ENCODE measurements around the gene FNBP1. TPM values are rescaled to one million over a fixed set of nuclear protein-coding genes. Genes with fewer than 3 reads are reported as not detected.

The FNBP1 gene
- total RNA-seq, 4 donors from 2014 or later = 13.3 to 30.0 (median 17.9) TPM

DNA sequence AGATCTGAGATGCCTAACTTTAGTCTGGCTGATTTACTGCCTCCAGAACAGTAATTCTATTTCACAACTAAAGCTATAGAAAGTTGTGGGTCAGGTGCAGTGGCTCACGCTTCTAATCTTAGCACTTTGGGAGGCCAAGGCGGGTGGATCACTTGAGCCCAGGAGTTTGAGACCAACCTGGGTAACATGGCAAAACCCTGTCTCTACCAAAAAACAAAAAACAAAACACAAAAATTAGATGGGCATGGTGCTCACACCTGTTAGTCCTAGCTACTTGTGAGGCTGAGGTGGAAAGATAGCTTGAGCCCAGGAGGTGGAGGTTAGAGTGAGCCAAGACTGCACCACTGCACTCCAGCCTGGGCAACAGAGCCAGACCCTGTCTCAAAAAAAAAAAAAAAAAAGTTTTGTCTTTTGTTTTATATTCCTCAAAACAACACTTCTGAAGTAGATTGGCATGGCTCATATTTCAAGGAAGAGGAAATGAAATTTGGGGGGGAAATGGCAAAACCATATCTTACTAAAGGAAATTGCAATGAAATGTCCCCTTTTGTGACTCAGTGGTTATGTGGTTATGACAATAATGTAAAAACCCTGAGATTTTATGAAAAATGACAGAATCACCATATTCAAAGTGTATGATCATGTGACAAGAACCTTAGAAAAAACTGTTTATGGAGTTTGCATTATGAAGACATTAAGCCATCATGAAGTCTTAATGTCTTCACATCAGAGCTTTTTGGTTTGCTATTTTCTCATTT lies 16.2 kb downstream of the FNBP1 start:
- no peak overlapping the region for H3K4me3 ChIP-seq
- peaks cover 54 to 88% of the 10 kb centered on the region in 2 donors for H3K4me1 ChIP-seq
- ATAC-seq (peak; percentile 87 to 91), DNase-seq (peak; percentile 46 to 67)
- no peaks in the 10 kb centered on the region for H3K9me3 ChIP-seq
- H3K27me3 ChIP-seq = no peaks in the 10 kb centered on the region
- in situ Hi-C loops (cut with MboI; ENCODE audit: low sequenced_read_pairs in 4 of 4) = no loop called here
- intact Hi-C loops (cut with DNase I; ENCODE audit: low total_unique reads) = loop anchor here (2.0 kb wide), 1 partner anchor 16 kb away; the partner anchor contains the start of gene FNBP1
- TF ChIP-seq, protein P1, sequence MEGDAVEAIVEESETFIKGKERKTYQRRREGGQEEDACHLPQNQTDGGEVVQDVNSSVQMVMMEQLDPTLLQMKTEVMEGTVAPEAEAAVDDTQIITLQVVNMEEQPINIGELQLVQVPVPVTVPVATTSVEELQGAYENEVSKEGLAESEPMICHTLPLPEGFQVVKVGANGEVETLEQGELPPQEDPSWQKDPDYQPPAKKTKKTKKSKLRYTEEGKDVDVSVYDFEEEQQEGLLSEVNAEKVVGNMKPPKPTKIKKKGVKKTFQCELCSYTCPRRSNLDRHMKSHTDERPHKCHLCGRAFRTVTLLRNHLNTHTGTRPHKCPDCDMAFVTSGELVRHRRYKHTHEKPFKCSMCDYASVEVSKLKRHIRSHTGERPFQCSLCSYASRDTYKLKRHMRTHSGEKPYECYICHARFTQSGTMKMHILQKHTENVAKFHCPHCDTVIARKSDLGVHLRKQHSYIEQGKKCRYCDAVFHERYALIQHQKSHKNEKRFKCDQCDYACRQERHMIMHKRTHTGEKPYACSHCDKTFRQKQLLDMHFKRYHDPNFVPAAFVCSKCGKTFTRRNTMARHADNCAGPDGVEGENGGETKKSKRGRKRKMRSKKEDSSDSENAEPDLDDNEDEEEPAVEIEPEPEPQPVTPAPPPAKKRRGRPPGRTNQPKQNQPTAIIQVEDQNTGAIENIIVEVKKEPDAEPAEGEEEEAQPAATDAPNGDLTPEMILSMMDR (IDR thresholded peaks at IDR 0.05 in 4 of 5, conservative IDR thresholded peaks at IDR 0.05 in 1 of 5) = no peak
- TF ChIP-seq POLR2A (IDR thresholded peaks at IDR 0.05) = peak in 1 of 2 donors; percentile 9
- no peaks in the 10 kb centered on the region for H3K36me3 ChIP-seq
- H3K27ac ChIP-seq = peak overlapping the region; percentile 51 to 83 (median 73)

DNA sequence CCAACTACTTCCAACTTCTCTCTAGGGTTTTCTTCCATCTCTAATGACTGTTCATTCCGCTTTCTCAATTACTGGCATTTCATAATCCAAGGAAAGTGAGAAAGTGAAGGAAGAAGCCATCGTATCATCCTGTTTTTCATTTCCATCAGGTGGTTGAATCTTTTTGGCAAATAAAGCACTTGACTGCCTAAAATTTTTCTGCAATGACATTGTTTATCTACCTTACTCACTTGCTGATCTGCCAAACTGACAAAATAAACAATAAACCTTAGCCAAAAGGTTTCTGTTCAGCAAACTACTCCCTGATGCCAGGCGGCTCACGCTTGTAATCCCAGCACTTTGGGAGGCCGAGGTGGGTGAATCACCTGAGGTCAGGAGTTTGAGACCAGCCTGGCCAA lies 18.4 kb downstream of the FNBP1 start:
- Histone ChIP-seq H3K27ac (peak overlapping the region in 3 of 4 donors; percentile 37 to 83 (median 68)), H3K4me1 (peaks cover 60 to 93% of the 10 kb centered on the region in 2 donors), H3K9me3 (no peaks in the 10 kb centered on the region), H3K4me3 (no peak overlapping the region), H3K27me3 (no peaks in the 10 kb centered on the region), H3K36me3 (no peaks in the 10 kb centered on the region)
- intact Hi-C loops (cut with DNase I; ENCODE audit: low total_unique reads) = no loop called here
- no peak for DNase-seq
- ATAC-seq = no peak
- in situ Hi-C loops (cut with MboI; ENCODE audit: low sequenced_read_pairs in 4 of 4) = no loop called here
- TF ChIP-seq, protein P1 (IDR thresholded peaks at IDR 0.05 in 4 of 5, conservative IDR thresholded peaks at IDR 0.05 in 1 of 5) = no peak

DNA sequence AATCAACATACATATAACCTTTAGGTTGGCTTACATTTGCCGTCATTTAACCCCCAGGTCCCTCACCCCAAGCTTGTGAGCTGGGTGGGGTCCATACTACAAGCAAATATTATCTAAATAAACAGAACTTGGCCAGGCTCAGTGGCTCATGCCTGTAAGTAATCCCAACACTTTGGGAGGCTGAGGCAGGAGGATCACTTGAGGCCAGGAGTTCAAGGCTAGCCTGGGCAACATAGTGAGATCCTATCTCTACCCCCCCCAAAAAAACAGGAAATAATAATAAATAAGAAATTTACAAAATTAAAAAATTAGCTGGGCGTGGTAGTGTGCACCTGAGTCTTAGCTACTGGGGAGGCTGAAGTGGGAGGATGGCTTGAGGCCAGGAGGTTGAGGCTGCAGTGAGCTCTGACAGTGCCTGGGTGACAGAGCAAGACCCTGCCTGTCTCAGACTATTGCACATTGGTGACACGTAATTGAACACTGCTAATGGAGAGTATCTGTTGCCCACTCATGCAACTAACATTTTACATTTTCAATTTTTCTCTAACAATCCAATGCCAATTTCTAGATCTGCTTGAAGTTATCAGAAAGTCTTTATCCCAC lies 18.9 kb downstream of the FNBP1 start:
- in situ Hi-C loops (cut with MboI; ENCODE audit: low sequenced_read_pairs in 4 of 4) = no loop called here
- intact Hi-C loops (cut with DNase I; ENCODE audit: low total_unique reads) = no loop called here
- H3K27ac ChIP-seq = peak overlapping the region; percentile 25 to 83 (median 70)
- H3K4me3 ChIP-seq = no peak overlapping the region
- H3K4me1 ChIP-seq = peaks cover 55 to 88% of the 10 kb centered on the region in 2 donors
- TF ChIP-seq, protein P1 (IDR thresholded peaks at IDR 0.05 in 4 of 5, conservative IDR thresholded peaks at IDR 0.05 in 1 of 5) = no peak
- no peak for ATAC-seq
- H3K9me3 ChIP-seq = no peaks in the 10 kb centered on the region
- DNase-seq = no peak
- H3K27me3 ChIP-seq = no peaks in the 10 kb centered on the region
- no peaks in the 10 kb centered on the region for H3K36me3 ChIP-seq

DNA sequence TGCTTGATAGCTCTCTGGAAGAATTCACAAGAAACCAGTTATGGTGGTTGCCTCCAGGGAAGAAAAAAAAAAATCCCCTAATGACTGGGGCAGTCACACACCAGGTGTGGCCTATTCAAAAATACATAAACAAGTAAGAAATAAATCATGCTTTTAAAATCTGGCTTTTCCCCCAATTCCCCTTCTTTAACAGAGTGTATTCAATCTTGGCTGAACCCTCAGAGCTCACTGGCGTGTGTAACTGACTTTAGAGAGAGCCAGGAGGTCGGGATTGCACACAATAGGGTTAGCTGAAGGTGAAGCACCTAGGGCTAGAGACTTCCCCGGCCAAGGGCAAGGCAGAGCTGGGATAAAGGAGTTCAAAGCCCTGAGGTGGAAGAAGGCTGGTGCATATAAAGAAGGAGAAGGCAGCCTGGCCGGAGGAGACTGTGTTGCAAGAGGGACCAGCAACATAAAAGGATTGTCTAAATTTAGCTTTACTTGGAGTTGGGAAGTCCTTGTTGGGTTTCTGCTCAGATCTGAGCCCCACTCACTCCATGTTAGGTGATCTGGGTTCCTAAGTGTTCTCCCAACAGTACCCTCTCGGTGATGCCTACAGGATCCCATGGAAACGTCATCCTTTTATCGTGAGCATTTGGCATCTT lies 19.7 kb downstream of the FNBP1 start:
- intact Hi-C loops (cut with DNase I; ENCODE audit: low total_unique reads) = no loop called here
- H3K4me1 ChIP-seq = peaks cover 46 to 80% of the 10 kb centered on the region in 2 donors

More for the DNA sequence above, 19.7 kb downstream of the FNBP1 start:
- Histone ChIP-seq H3K27ac (peak overlapping the region; percentile 25 to 83 (median 70)), H3K4me3 (no peak overlapping the region), H3K27me3 (no peaks in the 10 kb centered on the region), H3K36me3 (no peaks in the 10 kb centered on the region), H3K9me3 (no peaks in the 10 kb centered on the region)
- DNase-seq (peak; percentile 17 to 36), ATAC-seq (peak; percentile 48 to 68)
- no peak for TF ChIP-seq POLR2A (IDR thresholded peaks at IDR 0.05)
- TF ChIP-seq, protein P1 (IDR thresholded peaks at IDR 0.05 in 4 of 5, conservative IDR thresholded peaks at IDR 0.05 in 1 of 5) = no peak
- in situ Hi-C loops (cut with MboI; ENCODE audit: low sequenced_read_pairs in 4 of 4) = no loop called here
